ENCODE measurements around the gene HMG20A.
A peak's percentile ranks its signal among the peaks of the same experiment; 100 is the strongest.
"Not testable (repeated sequence)": the region's sequence is repeated elsewhere in the genome, so short reads cannot be mapped to it uniquely, and the experiment has no call there.

HMG20A gene

DNA sequence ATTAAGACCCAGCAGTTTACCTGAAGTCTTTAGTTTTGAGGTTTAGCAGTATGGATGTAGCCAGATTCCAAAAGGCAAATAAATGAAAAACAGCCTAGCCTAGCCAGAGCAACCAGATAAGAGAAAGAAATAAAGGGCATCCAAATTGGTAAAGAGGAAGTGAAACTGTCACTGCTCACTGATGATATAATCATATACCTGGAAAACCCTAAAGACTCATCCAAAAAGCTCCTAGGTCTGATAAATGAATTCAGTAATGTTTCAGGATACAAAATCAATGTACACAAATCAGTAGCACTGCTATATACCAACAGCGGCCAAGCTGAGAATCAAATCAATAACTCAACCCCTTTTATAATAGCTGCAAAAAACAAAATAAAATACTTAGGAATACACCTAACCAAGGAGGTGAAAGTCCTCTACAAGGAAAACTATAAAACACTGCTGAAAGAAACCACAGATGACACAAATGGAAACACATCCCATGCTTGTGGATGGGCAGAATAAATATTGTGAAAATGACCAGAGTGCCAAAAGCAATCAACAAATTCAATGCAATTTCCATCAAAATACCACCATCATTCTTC lies 14.4 kb upstream of the HMG20A start:
- DNase-seq: not testable (repeated sequence)

- DNase-seq: no peak
Observed at GRCh38 chr15:77406846-77407245, 13.8 kb upstream of the HMG20A start.

GRCh38 chr15:77409259-77410156 lies 11.2 kb upstream of the HMG20A start:
- no peak for DNase-seq

DNA sequence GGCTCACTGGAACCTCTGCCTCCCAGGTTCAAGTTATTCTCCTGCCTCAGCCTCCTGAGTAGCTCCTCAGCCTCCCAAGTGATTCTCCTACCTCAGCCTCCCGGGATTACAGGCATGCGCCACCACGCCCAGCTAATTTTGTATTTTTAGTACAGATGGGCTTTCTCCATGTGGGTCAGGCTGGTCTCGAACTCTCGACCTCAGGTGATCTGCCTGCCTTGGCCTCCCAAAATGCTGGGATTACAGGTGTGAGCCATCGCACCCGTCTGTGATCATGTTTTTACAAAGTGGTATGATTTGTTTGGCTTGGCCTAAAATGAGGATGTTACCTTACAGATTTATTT lies 10.6 kb upstream of the HMG20A start:
- not testable (repeated sequence) for DNase-seq

- no peak for DNase-seq
Observed at GRCh38 chr15:77410701-77411618, 9.7 kb upstream of the HMG20A start.

DNA sequence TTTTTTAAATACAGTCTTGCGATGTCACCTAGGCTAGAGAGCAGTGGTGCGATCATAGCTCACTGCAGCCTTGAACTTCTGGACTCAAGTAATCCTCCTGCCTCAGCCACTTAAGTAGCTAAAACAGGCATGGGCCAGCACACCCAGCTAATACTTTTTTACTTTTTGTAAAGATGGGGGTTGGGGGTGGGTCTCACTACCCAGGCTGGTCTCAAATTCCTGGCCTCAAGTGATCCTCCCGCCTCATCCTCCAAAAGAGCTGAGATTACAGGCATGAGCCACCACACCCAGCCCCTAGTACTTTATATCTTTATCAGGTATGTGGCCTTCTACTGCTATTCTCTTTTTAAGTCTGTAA lies 9.1 kb upstream of the HMG20A start:
- no peak for DNase-seq

GRCh38 chr15:77412972-77413698 lies 7.6 kb upstream of the HMG20A start:
- DNase-seq: no peak

DNA sequence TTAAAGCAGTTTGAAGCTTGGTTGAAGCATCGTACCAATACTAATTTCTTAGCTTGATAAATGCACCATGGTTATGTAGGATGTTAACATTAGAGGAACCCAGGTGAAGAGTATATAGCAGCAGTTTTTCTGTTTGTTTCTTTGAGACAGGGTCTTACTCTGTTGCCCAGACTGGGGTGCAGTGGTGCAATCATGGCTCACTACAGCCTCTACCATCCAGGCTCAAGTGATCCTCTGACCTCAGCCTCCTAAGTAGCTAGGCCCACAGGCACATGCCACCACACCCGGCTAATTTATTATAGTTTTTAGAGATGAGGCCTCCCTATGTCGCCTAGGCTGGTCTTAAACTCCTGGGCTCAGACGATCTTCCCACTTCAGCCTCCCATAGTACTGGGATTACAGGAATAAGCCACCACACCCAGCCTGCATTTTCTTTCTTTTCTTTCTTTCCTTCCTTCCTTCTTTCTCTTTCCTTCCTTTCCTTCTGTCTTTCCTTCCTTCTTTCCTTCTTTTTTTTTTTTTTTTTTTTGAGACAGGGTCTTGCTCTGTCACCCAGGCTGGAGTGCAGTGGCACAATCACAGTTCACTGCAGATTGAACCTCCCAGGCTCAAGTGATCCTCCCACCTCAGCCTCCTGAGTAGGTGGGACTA lies 6.9 kb upstream of the HMG20A start:
- no peak for DNase-seq

DNA sequence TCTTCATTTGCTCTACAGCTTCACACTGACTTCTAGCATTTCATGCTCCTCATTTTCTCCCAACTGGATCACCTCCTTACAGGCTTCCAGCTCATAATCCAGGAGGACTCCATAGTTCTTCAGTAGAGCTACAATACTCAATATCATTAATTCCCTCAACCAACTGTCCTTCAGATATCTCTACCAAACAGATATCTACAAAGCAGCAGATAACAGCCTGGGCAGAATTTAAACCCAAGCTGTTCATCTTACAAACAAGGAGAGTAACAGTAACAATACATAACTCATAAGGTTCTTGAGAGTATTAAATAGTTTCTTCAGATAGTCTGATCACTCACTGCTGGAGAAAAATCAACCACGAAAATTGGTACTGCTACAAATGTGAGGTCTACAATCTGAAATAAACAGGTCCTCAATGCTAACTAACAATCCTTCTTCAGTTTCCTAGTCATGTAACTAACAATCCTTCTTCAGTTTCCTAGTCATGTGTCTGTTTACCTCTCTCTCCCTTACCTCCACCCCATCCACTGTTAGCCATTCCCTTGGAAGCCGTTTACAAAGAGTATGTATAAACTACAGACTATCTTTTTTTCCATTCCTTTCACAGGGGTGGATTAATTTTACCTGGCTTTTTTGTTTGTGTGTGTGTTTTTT lies 5.8 kb upstream of the HMG20A start:
- no peak for DNase-seq

- no peak for DNase-seq
Observed at GRCh38 chr15:77415450-77416147, 5.1 kb upstream of the HMG20A start.

GRCh38 chr15:77416148-77416455 lies 4.6 kb upstream of the HMG20A start:
- no peak for DNase-seq

DNA sequence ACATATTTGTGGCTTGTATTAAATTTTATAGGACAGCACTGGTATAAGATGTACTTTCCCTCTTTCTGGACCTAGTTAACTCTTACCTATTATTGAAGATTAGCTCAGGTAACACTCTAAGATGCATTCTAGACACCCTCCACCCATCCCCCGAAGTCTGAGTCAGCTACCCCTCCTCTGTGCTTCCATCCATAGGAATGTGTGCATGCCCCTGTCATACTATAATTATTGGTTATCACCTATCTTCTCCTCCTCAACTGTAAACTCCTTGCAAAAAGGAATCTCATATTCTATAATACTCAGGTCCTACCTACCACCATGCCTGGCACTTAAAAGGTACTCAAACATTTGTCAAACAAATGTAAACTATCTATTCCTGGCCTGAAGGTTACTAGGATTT lies 3.7 kb upstream of the HMG20A start:
- DNase-seq: no peak

DNA sequence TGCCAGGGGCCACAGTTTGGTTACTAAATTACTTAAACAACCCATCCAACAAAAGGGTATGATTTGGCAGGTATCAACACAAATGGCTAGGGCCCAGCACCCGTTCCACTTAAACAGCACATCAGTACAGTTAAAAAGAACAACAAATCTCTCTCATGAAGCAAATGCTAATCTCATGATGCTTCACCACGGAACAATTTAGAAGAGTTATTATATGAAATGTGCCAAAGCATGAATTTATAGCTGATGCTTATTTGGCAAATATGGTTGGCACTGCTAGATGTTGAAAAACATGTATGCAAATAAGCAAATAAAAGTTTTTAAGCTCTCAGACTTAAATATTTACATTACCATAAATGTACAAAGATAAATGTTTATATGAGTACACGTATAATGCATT lies 3.1 kb upstream of the HMG20A start:
- no peak for DNase-seq

DNA sequence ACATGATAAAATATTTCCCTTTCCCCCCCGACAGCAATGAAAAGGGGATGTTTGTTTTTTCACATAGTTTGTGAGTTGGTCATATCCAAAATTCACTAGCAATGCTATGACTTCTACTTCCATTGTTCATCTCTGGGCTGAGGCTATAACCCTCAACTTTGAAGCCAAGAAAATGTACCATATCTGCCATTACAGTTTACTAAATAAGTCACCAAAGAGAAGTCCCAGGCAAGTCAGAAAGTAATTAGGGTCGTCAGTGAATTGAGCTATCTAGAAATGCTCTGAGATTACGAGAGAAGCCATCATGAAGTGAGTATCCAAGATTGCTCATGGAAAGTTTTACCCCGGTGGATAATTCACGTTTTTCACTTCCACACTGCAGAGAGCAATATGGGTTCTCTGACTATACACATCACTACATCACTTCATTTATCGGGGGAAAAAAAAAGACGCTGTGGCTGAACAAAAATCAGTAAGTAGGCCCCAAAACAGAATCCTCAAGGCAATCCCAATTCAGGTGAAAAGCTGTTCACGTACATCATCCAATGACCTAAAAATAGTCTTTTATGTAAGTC lies 2.2 kb upstream of the HMG20A start:
- DNase-seq: peak; percentile 9

GRCh38 chr15:77418966-77419835 lies 1.5 kb upstream of the HMG20A start:
- DNase-seq: peak; percentile 85

DNA sequence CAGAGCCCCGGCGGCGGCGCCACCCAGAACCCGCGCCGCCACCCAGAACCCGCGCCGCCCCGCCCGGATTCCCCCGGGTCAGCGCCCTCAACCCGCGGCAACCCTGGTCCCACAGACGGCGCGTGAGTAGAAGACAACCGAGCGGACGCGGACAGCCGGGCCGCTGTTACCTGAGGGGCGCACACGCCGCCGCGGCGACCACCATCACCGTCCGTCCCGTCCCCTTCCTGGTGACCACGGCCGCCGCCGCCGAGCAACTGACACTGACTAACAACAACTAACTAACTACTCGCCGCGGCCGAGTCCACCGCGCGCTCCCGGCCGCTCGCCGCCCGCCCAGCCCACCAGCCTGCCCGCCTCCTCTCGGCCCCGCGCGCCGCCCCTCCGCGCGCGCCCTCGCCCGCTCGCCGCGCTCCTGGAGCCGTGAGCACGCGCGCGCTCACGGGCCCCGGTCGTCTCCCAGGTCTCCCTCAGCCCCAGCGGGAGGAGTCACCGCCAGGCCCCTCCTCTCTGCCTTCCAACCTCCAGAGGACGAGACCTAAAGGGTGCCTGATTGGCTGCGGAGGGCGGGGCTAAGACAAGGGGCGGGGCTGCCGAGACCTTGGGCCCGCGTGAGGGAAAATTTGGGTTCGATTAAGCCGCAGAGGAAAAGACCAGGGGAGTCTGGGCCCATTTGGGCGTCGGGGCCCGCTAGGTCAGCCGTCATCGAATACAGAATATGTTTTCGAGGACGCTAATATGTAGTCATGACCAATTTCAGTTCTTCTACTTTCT lies 665 bp upstream of the HMG20A start, which contains the start of gene PEAK1:
Gene PEAK1 (minus strand): TSS at position 269 of the 774 bp plus-strand sequence. CDS start 238,178 bp downstream, outside the sequence.
- DNase-seq: peak; percentile 90

DNA sequence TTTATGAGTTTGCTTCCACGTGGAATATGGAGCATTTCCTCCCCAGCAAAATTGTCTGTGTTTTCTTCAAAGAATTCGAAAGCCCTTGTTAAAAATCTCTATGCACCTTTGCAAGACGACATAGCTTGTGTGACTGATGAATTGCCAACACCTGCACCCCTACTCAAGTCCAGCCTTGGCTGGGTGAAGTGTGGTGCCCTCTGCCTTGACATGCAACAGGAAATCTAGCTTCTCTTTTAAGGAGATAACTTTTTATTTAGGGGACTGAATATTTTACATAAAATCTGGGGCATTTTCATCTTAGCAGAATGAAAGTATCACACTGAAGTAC lies 647 bp downstream of the HMG20A start:
- DNase-seq: no peak

GRCh38 chr15:77425104-77425503 lies 4.4 kb downstream of the HMG20A start:
- no peak for DNase-seq

GRCh38 chr15:77426377-77426776 lies 5.7 kb downstream of the HMG20A start:
- DNase-seq: no peak

All from right kidney (tissue), 1 donor.